ENCODE results near the gene PLPPR1. TPM values are rescaled to one million over a fixed set of nuclear protein-coding genes. Genes with fewer than 3 reads are reported as not detected.

PLPPR1 gene
- polyA plus RNA-seq, 1 of the 3 experiments (the other 2 are of a cell fraction) = not detected

GRCh38 chr9:101271102-101271501, 242.6 kb downstream of the PLPPR1 start (continued):
- TF ChIP-seq IRF3 (IDR thresholded peaks at IDR 0.05; ENCODE audit: low read depth, low read length) (no peak), EZH2phosphoT487 (IDR thresholded peaks at IDR 0.05; ENCODE audit: borderline replicate concordance, low read depth) (no peak), FOSL2 (IDR thresholded peaks at IDR 0.05; ENCODE audit: borderline replicate concordance, low read depth) (no peak), SMC3 (IDR thresholded peaks at IDR 0.05; ENCODE audit: low read depth, low read length) (no peak), POLR2AphosphoS5 (IDR thresholded peaks at IDR 0.05; ENCODE audit: low read depth, low read length) (no peak), TEAD4 (IDR thresholded peaks at IDR 0.05; ENCODE audit: borderline replicate concordance, insufficient read depth) (no peak), USF2 (IDR thresholded peaks at IDR 0.05; ENCODE audit: borderline replicate concordance, low read depth, low read length) (no peak), RFX5 (IDR thresholded peaks at IDR 0.05; ENCODE audit: low read length) (no peak), MXI1 (IDR thresholded peaks at IDR 0.05; ENCODE audit: low read depth, low read length) (no peak), GATA2 (CRISPR knock-in tag; IDR thresholded peaks at IDR 0.05) (no peak)

GRCh38 chr9:101274971-101275768, 246.6 kb downstream of the PLPPR1 start:
- Histone ChIP-seq H3K4me1 (ENCODE audit: control insufficient read depth in 1 of 2, insufficient read depth in 2 of 2, low read depth in 1 of 2, low read length in 1 of 2) (no peaks in the 10 kb centered on the region; a peak in 1 of 4 replicates), H4K20me1 (ENCODE audit: insufficient read depth) (no peaks in the 10 kb centered on the region)
- POLR2A ChIA-PET = no interaction called here

More at GRCh38 chr9:101274971-101275768, 246.6 kb downstream of the PLPPR1 start:
- no peaks in the 10 kb centered on the region for H3F3A ChIP-seq (replicated peaks; ENCODE audit: insufficient read depth)
- H3K79me2 ChIP-seq (ENCODE audit: insufficient read depth) = no peaks in the 10 kb centered on the region
- 58% methylated on average over 8 of the region's 8 CpGs for WGBS (ENCODE audit: low lambda C conversion rate)
- TF ChIP-seq JUND (IDR thresholded peaks at IDR 0.05) = no peak
- no peak for TF ChIP-seq PBX3 (IDR thresholded peaks at IDR 0.05)
- no peak for TF ChIP-seq IRF3 (IDR thresholded peaks at IDR 0.05; ENCODE audit: low read depth, low read length)
- TF ChIP-seq FOXM1 (IDR thresholded peaks at IDR 0.05; ENCODE audit: low read depth) = no peak
- TF ChIP-seq GATA2 (CRISPR knock-in tag; IDR thresholded peaks at IDR 0.05) = no peak
- no peak for TF ChIP-seq NFIC (IDR thresholded peaks at IDR 0.05; ENCODE audit: borderline replicate concordance)
- no peak for TF ChIP-seq GABPA (IDR thresholded peaks at IDR 0.05; ENCODE audit: low read depth)
- TF ChIP-seq POLR2AphosphoS5 (IDR thresholded peaks at IDR 0.05; ENCODE audit: low read depth, low read length) = no peak
- no peak for TF ChIP-seq ELF1 (IDR thresholded peaks at IDR 0.05)
- no peak for TF ChIP-seq EP300 (IDR thresholded peaks at IDR 0.05; ENCODE audit: borderline replicate concordance in 1 of 2, low read depth in 1 of 2, low read length in 1 of 2)
- no peak for TF ChIP-seq YY1 (IDR thresholded peaks at IDR 0.05; ENCODE audit: low read depth)
- TF ChIP-seq MXI1 (IDR thresholded peaks at IDR 0.05; ENCODE audit: low read depth, low read length) = no peak
- TF ChIP-seq REST (IDR thresholded peaks at IDR 0.05; ENCODE audit: low read depth, low read length) = no peak
- TF ChIP-seq MAX (IDR thresholded peaks at IDR 0.05; ENCODE audit: low read depth) = no peak
- no peak for TF ChIP-seq USF2 (IDR thresholded peaks at IDR 0.05; ENCODE audit: borderline replicate concordance, low read depth, low read length)
- no peak for TF ChIP-seq RXRA (IDR thresholded peaks at IDR 0.05; ENCODE audit: borderline replicate concordance, low read depth)
- H3K27me3 ChIP-seq (ENCODE audit: insufficient read depth) = no peaks in the 10 kb centered on the region
- no peak overlapping the region for H3K4me2 ChIP-seq
- H3K9ac ChIP-seq = no peak overlapping the region
- no peak overlapping the region for H2AFZ ChIP-seq (ENCODE audit: low read depth)
- no peak overlapping the region for H3K27ac ChIP-seq (ENCODE audit: low read depth in 2 of 2, low read length in 1 of 2)
- no peaks in the 10 kb centered on the region for H3K36me3 ChIP-seq (replicated peaks in 1 of 2; ENCODE audit: control insufficient read depth in 1 of 2, insufficient read depth in 2 of 2, low read length in 1 of 2)
- H3K9me2 ChIP-seq = no peaks in the 10 kb centered on the region
- DNase-seq = no peak
- no peaks in the 10 kb centered on the region for H3K9me3 ChIP-seq
- H3K4me3 ChIP-seq (ENCODE audit: low read depth in 2 of 2, low read length in 1 of 2) = no peak overlapping the region
- CTCF ChIA-PET = no interaction called here
